Fibroblast of the aortic adventitia (primary cell): Measurements from ENCODE around the gene TRPV4. TPM values are rescaled to one million over a fixed set of nuclear protein-coding genes. Genes with fewer than 3 reads are reported as not detected.

Experiments used
- DNase-seq: peaks from one replicate; pipeline ENCODE4 v3.0.0-alpha.2; 2010; ENCODE audit warnings: low read depth
- H3K4me3 ChIP-seq: 2 replicates; pipeline ENCODE4 v1.5.1; 2011; ENCODE audit warnings: low read depth, mild to moderate bottlenecking, control low read depth, low read length, moderate library complexity
- CTCF ChIP-seq: IDR thresholded peaks from 2 replicates; pipeline ENCODE4 v1.5.1; 2011; ENCODE audit warnings: mild to moderate bottlenecking, low read length, control low read depth, inconsistent platforms; ENCODE audit not compliant: insufficient read depth
- total RNA-seq: library from RNA; depleted of rRNA; stranded (reverse); fragments of >200 nt; gene quantifications from 2 replicates; pipeline ENCODE4 v1.2.3, GENCODE V29; 2012; ENCODE audit warnings: low replicate concordance

Gene TRPV4
- total RNA-seq, 1 donor: 2.1 TPM

- peak; percentile 30 for DNase-seq
- H3K4me3 ChIP-seq: no peak overlapping the region
- no peak for TF ChIP-seq CTCF
These were observed 10.9 kb upstream of the TRPV4 start for GRCh38 chr12:109844091-109844490.

GRCh38 chr12:109842021-109842420 lies 8.8 kb upstream of the TRPV4 start:
- TF ChIP-seq CTCF: no peak
- H3K4me3 ChIP-seq: no peak overlapping the region
- DNase-seq: no peak

GRCh38 chr12:109841356-109841755 lies 8.2 kb upstream of the TRPV4 start:
- H3K4me3 ChIP-seq: no peak overlapping the region
- DNase-seq: no peak
- no peak for TF ChIP-seq CTCF

- no peak for TF ChIP-seq CTCF
- H3K4me3 ChIP-seq: no peak overlapping the region
- DNase-seq: no peak
These were observed 7.3 kb upstream of the TRPV4 start for GRCh38 chr12:109840305-109841074.

- DNase-seq: no peak
- no peak for TF ChIP-seq CTCF
- no peak overlapping the region for H3K4me3 ChIP-seq
These were observed 6.2 kb upstream of the TRPV4 start for GRCh38 chr12:109839444-109839843.

GRCh38 chr12:109836916-109837315 lies 3.7 kb upstream of the TRPV4 start:
- no peak for TF ChIP-seq CTCF
- peak; percentile 19 for DNase-seq
- H3K4me3 ChIP-seq: no peak overlapping the region

- DNase-seq: no peak
- no peak overlapping the region for H3K4me3 ChIP-seq
- no peak for TF ChIP-seq CTCF
These were observed 2.6 kb upstream of the TRPV4 start for GRCh38 chr12:109835827-109836226.
